ENCODE results near the gene CXorf58. TPM values are rescaled to one million over a fixed set of nuclear protein-coding genes. Genes with fewer than 3 reads are reported as not detected.

CXorf58 gene
- polyA plus RNA-seq, 1 of the 3 experiments (the other 2 are of a cell fraction): not detected

- Histone ChIP-seq H3K9me2 (no peaks in the 10 kb centered on the region), H3K27me3 (ENCODE audit: insufficient read depth) (peaks cover 5% of the 10 kb centered on the region; the same call in 1 of the 2 replicates), H3K36me3 (replicated peaks in 1 of 2; ENCODE audit: control insufficient read depth in 1 of 2, insufficient read depth in 2 of 2, low read length in 1 of 2) (no peaks in the 10 kb centered on the region), H3K4me3 (ENCODE audit: low read depth in 2 of 2, low read length in 1 of 2) (no peak overlapping the region), H3K79me2 (ENCODE audit: insufficient read depth) (no peaks in the 10 kb centered on the region), H3K4me1 (ENCODE audit: control insufficient read depth in 1 of 2, insufficient read depth in 2 of 2, low read depth in 1 of 2, low read length in 1 of 2) (no peaks in the 10 kb centered on the region), H3K9me3 (no peaks in the 10 kb centered on the region), H3F3A (replicated peaks; ENCODE audit: insufficient read depth) (no peaks in the 10 kb centered on the region), H4K20me1 (ENCODE audit: insufficient read depth) (no peaks in the 10 kb centered on the region), H3K4me2 (no peak overlapping the region), H3K27ac (ENCODE audit: low read depth in 2 of 2, low read length in 1 of 2) (no peak overlapping the region), H3K9ac (no peak overlapping the region), H2AFZ (ENCODE audit: low read depth) (no peak overlapping the region)
- ChIA-PET CTCF (interaction anchor here (1.0 kb wide), 1 partner anchor 24 kb away, joined by 3 read pairs; no protein-coding TSS in a partner anchor), POLR2A (no interaction called here)
- 79% methylated on average over 4 of the region's 4 CpGs for WGBS (ENCODE audit: low lambda C conversion rate)
- TF ChIP-seq MAX (IDR thresholded peaks at IDR 0.05; ENCODE audit: low read depth) (no peak), TAF1 (IDR thresholded peaks at IDR 0.05; ENCODE audit: borderline replicate concordance, low read depth, low read length) (no peak), RFX5 (IDR thresholded peaks at IDR 0.05; ENCODE audit: low read length) (no peak), REST (IDR thresholded peaks at IDR 0.05; ENCODE audit: low read depth, low read length) (no peak), NFIC (IDR thresholded peaks at IDR 0.05; ENCODE audit: borderline replicate concordance) (no peak), ZBTB33 (IDR thresholded peaks at IDR 0.05; ENCODE audit: borderline replicate concordance, low read depth) (no peak), RXRA (IDR thresholded peaks at IDR 0.05; ENCODE audit: borderline replicate concordance, low read depth) (no peak), FOXM1 (IDR thresholded peaks at IDR 0.05; ENCODE audit: low read depth) (no peak), TEAD4 (IDR thresholded peaks at IDR 0.05; ENCODE audit: borderline replicate concordance, insufficient read depth) (no peak), USF1 (IDR thresholded peaks at IDR 0.05; ENCODE audit: borderline replicate concordance, low read depth) (no peak), PBX3 (IDR thresholded peaks at IDR 0.05) (no peak), NRF1 (IDR thresholded peaks at IDR 0.05; ENCODE audit: low read depth, low read length) (no peak), RAD21 (IDR thresholded peaks at IDR 0.05; ENCODE audit: low read length) (no peak), JUND (IDR thresholded peaks at IDR 0.05) (no peak), EP300 (IDR thresholded peaks at IDR 0.05; ENCODE audit: borderline replicate concordance in 1 of 2, low read depth in 1 of 2, low read length in 1 of 2) (no peak), SIN3A (IDR thresholded peaks at IDR 0.05; ENCODE audit: borderline replicate concordance, low read depth, low read length) (no peak), GATA2 (CRISPR knock-in tag; IDR thresholded peaks at IDR 0.05) (no peak)
- DNase-seq: no peak
Measured at GRCh38 chrX:23926015-23926414, 18.2 kb downstream of the CXorf58 start.
